Measurements from ENCODE around the gene RPL21.

The RPL21 gene

GRCh38 chr13:27293076-27293691, 41.8 kb downstream of the RPL21 start:
- Histone ChIP-seq H3K27ac (no peak overlapping the region), H3K4me1 (ENCODE audit: control insufficient read depth in 1 of 2, insufficient read depth in 1 of 2, low read depth in 1 of 2, low read length in 1 of 2) (no peaks in the 10 kb centered on the region), H3K4me3 (ENCODE audit: low read depth in 1 of 2, low read length in 1 of 2) (no peak overlapping the region), H3K9me3 (no peaks in the 10 kb centered on the region), H3K27me3 (no peaks in the 10 kb centered on the region), H3K36me3 (no peaks in the 10 kb centered on the region)
- no peak for TF ChIP-seq CTCF (IDR thresholded peaks at IDR 0.05)

- H3K27me3 ChIP-seq = no peaks in the 10 kb centered on the region
- no peaks in the 10 kb centered on the region for H3K36me3 ChIP-seq
- TF ChIP-seq CTCF (IDR thresholded peaks at IDR 0.05) = no peak
- no peaks in the 10 kb centered on the region for H3K9me3 ChIP-seq
- H3K4me1 ChIP-seq (ENCODE audit: control insufficient read depth in 1 of 2, insufficient read depth in 1 of 2, low read depth in 1 of 2, low read length in 1 of 2) = no peaks in the 10 kb centered on the region
- H3K27ac ChIP-seq = no peak overlapping the region
- no peak overlapping the region for H3K4me3 ChIP-seq (ENCODE audit: low read depth in 1 of 2, low read length in 1 of 2)
Measured at GRCh38 chr13:27293873-27294515, 42.6 kb downstream of the RPL21 start.

GRCh38 chr13:27295096-27295495, 43.7 kb downstream of the RPL21 start:
- Histone ChIP-seq H3K4me3 (ENCODE audit: low read depth in 1 of 2, low read length in 1 of 2) (no peak overlapping the region), H3K4me1 (ENCODE audit: control insufficient read depth in 1 of 2, insufficient read depth in 1 of 2, low read depth in 1 of 2, low read length in 1 of 2) (no peaks in the 10 kb centered on the region), H3K27me3 (no peaks in the 10 kb centered on the region), H3K36me3 (no peaks in the 10 kb centered on the region), H3K9me3 (no peaks in the 10 kb centered on the region), H3K27ac (no peak overlapping the region)
- no peak for TF ChIP-seq CTCF (IDR thresholded peaks at IDR 0.05)

GRCh38 chr13:27295660-27296059, 44.3 kb downstream of the RPL21 start:
- Histone ChIP-seq H3K27me3 (no peaks in the 10 kb centered on the region), H3K9me3 (no peaks in the 10 kb centered on the region), H3K27ac (no peak overlapping the region), H3K4me1 (ENCODE audit: control insufficient read depth in 1 of 2, insufficient read depth in 1 of 2, low read depth in 1 of 2, low read length in 1 of 2) (no peaks in the 10 kb centered on the region), H3K36me3 (no peaks in the 10 kb centered on the region), H3K4me3 (ENCODE audit: low read depth in 1 of 2, low read length in 1 of 2) (no peak overlapping the region)
- TF ChIP-seq CTCF (IDR thresholded peaks at IDR 0.05) = no peak

GRCh38 chr13:27296496-27296895, 45.1 kb downstream of the RPL21 start:
- Histone ChIP-seq H3K27me3 (no peaks in the 10 kb centered on the region), H3K4me3 (ENCODE audit: low read depth in 1 of 2, low read length in 1 of 2) (no peak overlapping the region), H3K27ac (no peak overlapping the region), H3K36me3 (no peaks in the 10 kb centered on the region), H3K4me1 (ENCODE audit: control insufficient read depth in 1 of 2, insufficient read depth in 1 of 2, low read depth in 1 of 2, low read length in 1 of 2) (no peaks in the 10 kb centered on the region), H3K9me3 (no peaks in the 10 kb centered on the region)
- no peak for TF ChIP-seq CTCF (IDR thresholded peaks at IDR 0.05)

All from neutrophil (primary cell).